HAP-1 (cell line): Measurements from ENCODE around the gene SPINK14.

ENCODE experiments used
- DNase-seq, 2 experiments: peaks; one replicate each; pipeline ENCODE4 v3.0.0-alpha.2; 2016 to 2020; ENCODE audit warnings: low spot score in 2 of 2
- H3K27me3 ChIP-seq: fragments of 250-450 bp; sonication (Bioruptor Pico); 2 replicates; pipeline ENCODE4 v1.5.1; 2020; ENCODE audit warnings: low read depth, mild to moderate bottlenecking, moderate library complexity
- H3K36me3 ChIP-seq: fragments of 250-450 bp; sonication (Bioruptor Pico); replicated peaks from 2 replicates; pipeline ENCODE4 v1.5.1; 2020; ENCODE audit warnings: mild to moderate bottlenecking
- H3K4me1 ChIP-seq: fragments of 250-450 bp; sonication (Bioruptor Pico); 2 replicates; pipeline ENCODE4 v1.5.1; 2020; ENCODE audit warnings: mild to moderate bottlenecking
- H3K4me3 ChIP-seq: fragments of 250-450 bp; sonication (Bioruptor Pico); 2 replicates; pipeline ENCODE4 v1.5.1; 2020; ENCODE audit warnings: mild to moderate bottlenecking, moderate library complexity
- H3K9me3 ChIP-seq: fragments of 250-450 bp; sonication (Bioruptor Pico); 2 replicates; pipeline ENCODE4 v1.5.1; 2020; ENCODE audit warnings: mild to moderate bottlenecking, moderate library complexity
- in situ Hi-C: fragments of 300-500 bp; cut with MboI; formaldehyde crosslinking; loops from 3 replicates; pipeline ENCODE4 v1.14.3; 2020; ENCODE audit warnings: low sequenced_read_pairs, inconsistent platforms, mixed read lengths

The SPINK14 gene

DNA sequence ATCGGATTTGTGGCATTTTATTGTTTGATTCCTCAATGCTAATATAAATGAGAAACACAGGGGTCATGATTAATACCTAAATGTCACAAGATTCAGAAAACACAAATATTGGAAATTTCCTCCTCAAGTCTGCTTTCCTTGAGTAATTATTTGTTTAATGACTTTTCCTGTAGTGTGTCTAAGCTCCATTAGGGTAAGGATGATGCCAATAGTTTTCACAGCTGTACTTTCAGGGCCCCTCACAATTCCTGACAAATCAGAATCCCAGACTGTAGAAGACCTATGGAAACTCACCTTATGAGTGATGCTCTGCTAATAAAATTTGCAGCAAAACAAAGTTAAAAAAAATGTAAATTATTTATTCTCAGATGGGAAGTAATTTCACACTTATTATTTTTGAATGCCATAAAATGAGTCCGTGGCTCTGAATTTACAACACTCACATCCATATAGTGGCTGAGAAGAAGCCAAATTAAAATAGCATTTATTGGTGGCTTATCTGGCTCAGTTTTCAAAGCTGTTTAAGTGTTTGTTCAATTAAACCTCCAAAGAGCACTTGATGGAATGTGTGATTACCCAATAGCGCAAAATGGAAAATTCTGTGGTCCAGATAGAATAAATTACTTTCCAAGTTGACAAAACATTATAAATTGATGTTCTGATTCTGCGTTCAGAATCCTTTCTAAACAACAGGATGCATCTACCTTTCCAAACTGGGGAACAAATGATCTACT lies 1.6 kb upstream of the SPINK14 start:
- Histone ChIP-seq H3K4me1 (no peaks in the 10 kb centered on the region), H3K9me3 (no peaks in the 10 kb centered on the region), H3K36me3 (no peaks in the 10 kb centered on the region), H3K4me3 (no peak overlapping the region), H3K27me3 (no peaks in the 10 kb centered on the region)
- DNase-seq: no peak
- in situ Hi-C loops: no loop called here

DNA sequence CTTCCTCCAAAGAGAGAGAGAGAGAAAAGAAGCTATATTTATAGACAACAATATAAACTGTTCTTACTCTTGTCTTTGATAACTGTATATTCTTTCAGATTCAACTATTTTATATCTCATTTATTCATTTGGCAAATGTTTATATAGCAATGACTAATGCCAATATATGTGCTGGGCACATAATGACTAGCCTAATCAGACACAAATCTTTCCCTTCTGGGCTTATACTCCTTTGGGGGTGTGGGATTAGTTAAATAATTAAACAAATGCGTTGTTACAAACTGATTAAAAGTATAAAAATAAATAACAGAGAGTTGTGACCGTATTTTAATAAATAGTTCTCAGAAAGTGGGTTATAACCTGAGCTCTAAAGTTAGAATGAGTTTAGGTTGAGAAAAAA lies 4.0 kb downstream of the SPINK14 start:
- Histone ChIP-seq H3K4me3 (no peak overlapping the region), H3K36me3 (no peaks in the 10 kb centered on the region), H3K4me1 (no peaks in the 10 kb centered on the region), H3K27me3 (no peaks in the 10 kb centered on the region), H3K9me3 (no peaks in the 10 kb centered on the region)
- no peak for DNase-seq
- in situ Hi-C loops: no loop called here

DNA sequence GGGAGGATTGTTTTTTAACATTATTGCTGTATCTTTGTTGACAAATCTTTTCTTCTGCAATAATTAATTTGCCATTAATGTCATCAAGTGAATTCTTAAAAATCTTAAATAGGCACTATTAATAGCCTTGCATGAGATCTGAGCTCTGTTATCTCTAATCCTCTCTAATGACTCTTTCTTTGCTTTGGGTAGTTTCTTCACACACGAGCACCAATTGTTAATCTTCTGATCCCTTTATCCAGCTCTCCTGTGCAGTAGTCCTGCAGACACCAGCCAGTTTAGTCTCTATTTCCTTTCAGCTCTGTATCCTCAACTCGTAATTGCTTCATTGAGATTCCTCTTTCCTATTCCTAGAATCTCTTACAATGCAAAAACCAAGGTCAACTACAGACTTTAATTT lies 8.1 kb downstream of the SPINK14 start:
- no peak overlapping the region for H3K4me3 ChIP-seq
- DNase-seq: no peak
- no peaks in the 10 kb centered on the region for H3K4me1 ChIP-seq
- no peaks in the 10 kb centered on the region for H3K9me3 ChIP-seq
- in situ Hi-C loops: loop anchor here (25.0 kb wide), 1 partner anchor 561 kb away; no protein-coding TSS in a partner anchor
- H3K27me3 ChIP-seq: no peaks in the 10 kb centered on the region
- no peaks in the 10 kb centered on the region for H3K36me3 ChIP-seq

DNA sequence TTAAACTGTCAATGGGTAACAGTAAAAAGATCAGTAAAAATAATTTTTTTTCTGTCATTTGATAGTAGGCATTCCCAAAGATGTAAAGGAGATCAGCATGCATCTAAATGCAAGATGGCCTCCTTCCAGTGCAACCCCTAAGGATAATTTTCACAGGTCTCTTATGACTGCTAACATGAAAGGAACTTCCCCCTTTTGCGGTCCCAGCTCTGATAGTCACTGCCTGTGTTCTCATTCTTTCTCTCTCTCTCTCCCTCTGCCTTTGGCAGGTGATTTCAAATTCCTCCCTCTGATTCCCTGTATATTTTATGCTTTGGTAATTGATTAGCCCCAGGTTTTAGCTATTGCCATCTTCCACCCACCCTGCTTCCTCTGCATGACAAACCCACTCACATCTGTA lies 8.9 kb downstream of the SPINK14 start:
- H3K9me3 ChIP-seq: no peaks in the 10 kb centered on the region
- no peaks in the 10 kb centered on the region for H3K4me1 ChIP-seq
- no peak for DNase-seq
- H3K36me3 ChIP-seq: no peaks in the 10 kb centered on the region
- H3K27me3 ChIP-seq: no peaks in the 10 kb centered on the region
- in situ Hi-C loops: loop anchor here (25.0 kb wide), 1 partner anchor 560 kb away; no protein-coding TSS in a partner anchor
- H3K4me3 ChIP-seq: no peak overlapping the region

DNA sequence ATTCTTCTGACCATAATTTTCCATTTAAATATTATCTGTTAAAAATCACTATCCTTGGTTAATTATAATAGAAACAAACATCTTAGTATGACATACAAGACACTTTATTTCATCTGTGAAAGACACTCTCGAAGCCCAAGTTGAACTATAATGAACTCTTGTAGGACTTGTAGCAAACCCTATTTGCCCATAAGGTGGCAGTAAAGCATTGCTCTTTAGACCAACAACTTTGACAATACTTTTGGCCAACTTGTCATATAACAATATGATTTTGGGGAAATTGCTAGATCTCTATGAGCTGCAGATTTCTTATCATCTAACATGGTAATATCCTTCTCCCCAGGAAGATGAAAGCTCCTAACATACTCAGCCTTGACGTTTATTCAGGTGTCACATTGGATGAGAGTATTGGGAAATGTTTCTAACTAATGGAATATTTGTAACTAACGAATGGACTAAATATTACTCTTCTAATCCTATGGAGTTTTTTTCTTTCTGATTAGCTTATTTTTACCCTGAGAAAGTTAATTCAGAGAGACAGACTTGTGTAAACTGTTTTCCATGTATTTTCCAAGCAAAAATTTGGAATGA lies 11.0 kb downstream of the SPINK14 start:
- H3K9me3 ChIP-seq: no peaks in the 10 kb centered on the region
- no peak overlapping the region for H3K4me3 ChIP-seq
- no peaks in the 10 kb centered on the region for H3K36me3 ChIP-seq
- in situ Hi-C loops: loop anchor here (25.0 kb wide), 1 partner anchor 558 kb away; no protein-coding TSS in a partner anchor
- peak; percentile 12 to 49 for DNase-seq
- no peaks in the 10 kb centered on the region for H3K4me1 ChIP-seq
- H3K27me3 ChIP-seq: no peaks in the 10 kb centered on the region

DNA sequence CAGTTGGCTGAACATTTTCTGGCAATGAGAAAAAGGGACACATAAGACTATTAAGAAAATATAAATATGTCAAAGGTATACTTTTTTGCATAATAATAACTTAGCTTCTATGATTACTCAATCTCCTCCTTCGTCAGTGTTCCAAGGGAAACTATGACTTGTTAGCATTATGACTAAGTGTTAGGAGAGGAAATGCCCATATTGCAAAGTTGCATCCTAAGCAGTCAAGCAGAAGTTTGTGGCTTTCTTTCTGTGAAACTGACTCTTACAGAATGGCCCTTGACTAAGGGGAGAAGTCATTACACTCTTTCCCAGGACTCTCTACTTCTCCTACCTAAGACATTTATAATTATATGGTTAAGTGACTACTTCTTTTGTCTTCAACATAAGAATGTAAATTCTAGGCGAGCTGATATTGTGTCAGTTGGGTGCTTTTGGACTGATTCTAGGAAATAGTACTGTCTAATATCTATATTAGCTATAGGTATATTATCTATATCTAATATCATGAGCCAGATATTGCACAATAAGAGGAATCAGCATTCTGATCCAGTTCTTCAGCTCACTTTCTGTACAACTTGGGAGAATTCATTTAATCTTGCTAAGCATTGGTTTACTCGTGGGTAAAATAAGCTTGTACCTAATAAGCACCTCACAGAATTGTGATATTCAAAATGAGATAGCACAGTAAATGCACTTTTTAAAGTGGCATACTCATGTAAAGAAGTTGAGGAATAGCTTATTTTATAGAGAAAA lies 18.1 kb downstream of the SPINK14 start:
- Histone ChIP-seq H3K4me3 (no peak overlapping the region), H3K27me3 (0 out of 2 replicates have a peak, but pooled peaks cover 3% of the 10 kb centered on the region), H3K9me3 (no peaks in the 10 kb centered on the region), H3K36me3 (no peaks in the 10 kb centered on the region), H3K4me1 (no peaks in the 10 kb centered on the region)
- in situ Hi-C loops: loop anchor here (25.0 kb wide), 1 partner anchor 551 kb away; no protein-coding TSS in a partner anchor
- DNase-seq: no peak

DNA sequence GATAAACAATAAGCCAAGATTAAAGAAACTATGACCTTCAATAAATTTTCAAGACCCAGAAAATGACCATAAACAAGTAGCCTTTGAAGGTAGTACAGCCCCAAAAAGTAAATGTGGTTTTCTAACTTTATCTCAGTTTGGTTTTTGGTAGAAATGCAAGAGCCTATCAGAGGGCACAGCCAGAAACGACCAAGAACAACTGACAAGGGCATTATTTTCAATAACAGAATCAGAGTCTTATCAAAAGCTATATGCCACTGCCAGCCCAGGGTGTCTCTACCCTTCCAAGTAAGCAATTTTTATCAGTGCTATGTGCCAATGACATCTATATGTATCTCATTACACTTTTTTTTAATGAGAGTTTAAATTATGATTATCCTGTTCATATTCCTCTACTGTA lies 22.7 kb downstream of the SPINK14 start:
- DNase-seq: no peak
- H3K36me3 ChIP-seq: no peaks in the 10 kb centered on the region
- in situ Hi-C loops: loop anchor here (25.0 kb wide), 1 partner anchor 546 kb away; no protein-coding TSS in a partner anchor

DNA sequence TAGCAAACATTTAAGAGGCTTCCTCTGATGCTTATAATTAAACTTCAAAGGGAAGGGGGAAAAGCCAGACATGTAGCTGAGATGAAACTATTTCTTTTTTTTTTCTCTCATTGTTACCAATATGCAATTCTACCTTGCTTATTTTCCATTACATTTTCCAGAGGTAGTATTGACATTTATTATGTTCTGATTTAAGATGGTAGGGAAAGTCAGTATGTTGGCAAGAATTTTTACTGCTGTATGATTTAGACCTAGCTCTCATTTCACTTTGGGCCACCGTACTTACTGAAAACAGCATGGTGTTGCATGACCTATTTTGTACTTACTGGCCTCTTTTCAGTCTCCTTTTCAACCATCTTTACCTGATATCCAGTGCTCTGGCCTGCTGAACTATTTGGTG lies 24.9 kb downstream of the SPINK14 start:
- Histone ChIP-seq H3K4me1 (no peaks in the 10 kb centered on the region), H3K4me3 (no peak overlapping the region), H3K27me3 (peaks cover 2% of the 10 kb centered on the region; the same call in 1 of the 2 replicates), H3K36me3 (no peaks in the 10 kb centered on the region), H3K9me3 (no peaks in the 10 kb centered on the region)
- in situ Hi-C loops: loop anchor here (25.0 kb wide), 1 partner anchor 544 kb away; no protein-coding TSS in a partner anchor
- DNase-seq: no peak

More for the DNA sequence above, 22.7 kb downstream of the SPINK14 start:
- Histone ChIP-seq H3K4me1 (no peaks in the 10 kb centered on the region), H3K9me3 (no peaks in the 10 kb centered on the region), H3K4me3 (no peak overlapping the region), H3K27me3 (no peaks in the 10 kb centered on the region)

DNA sequence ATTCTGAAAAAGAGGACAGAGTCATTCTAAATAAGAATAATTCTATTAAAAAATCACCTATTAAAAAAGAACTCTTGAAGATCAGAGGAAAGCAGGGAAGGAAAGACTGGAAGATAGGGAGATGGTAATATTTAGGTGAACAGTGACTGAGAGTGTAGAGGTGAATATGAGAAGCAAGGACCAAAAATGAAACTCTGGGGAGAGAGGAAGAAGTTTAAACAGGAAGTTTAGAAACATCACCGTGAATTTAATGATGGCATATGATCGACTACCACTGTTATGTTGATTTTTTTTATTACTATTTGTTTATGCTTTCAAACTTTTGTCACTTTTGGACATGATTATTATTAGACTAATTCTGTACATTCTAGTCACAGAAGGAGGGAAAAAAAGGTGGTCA lies 32.8 kb downstream of the SPINK14 start:
- H3K36me3 ChIP-seq: no peaks in the 10 kb centered on the region
- H3K4me3 ChIP-seq: no peak overlapping the region
- H3K9me3 ChIP-seq: no peaks in the 10 kb centered on the region
- H3K4me1 ChIP-seq: no peaks in the 10 kb centered on the region
- in situ Hi-C loops: no loop called here
- DNase-seq: no peak
- H3K27me3 ChIP-seq: peaks cover 2% of the 10 kb centered on the region; the same call in 1 of the 2 replicates

DNA sequence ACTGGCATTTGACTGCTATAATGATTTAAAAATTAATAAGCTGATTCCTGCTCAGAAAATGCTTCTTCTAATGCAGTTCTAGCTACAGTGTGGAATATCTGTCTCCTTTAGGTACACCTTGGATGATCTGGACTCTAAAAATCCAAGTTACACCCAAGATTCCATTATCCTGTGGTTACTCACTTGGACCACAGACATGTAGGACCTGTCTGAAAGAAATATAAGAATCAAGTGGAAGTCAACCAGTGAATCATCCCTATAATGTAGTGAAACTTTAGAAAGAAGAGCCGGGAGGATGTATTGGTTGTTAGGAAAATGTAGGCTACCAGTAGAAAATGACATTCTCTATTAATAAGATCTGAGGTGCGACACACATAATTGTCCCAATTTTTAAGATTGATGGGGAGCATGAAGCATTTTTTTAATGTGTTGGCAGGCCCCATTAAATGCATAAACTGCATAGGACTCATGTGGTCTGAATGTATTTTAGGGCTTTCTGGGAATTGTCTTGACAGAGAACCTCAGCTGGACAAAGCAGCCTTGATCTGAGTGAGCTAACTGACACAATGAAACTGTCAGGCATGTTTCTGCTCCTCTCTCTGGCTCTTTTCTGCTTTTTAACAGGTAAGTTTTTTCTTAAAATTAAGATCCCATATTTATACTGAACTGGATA lies 34.3 kb downstream of the SPINK14 start, which contains the start of gene SPINK6:
TSS of gene SPINK6 (plus strand) at position 512 of the 673 bp plus-strand sequence. CDS start at position 567, 55 bp downstream.
- no peaks in the 10 kb centered on the region for H3K9me3 ChIP-seq
- no peaks in the 10 kb centered on the region for H3K4me1 ChIP-seq
- H3K27me3 ChIP-seq: peaks cover 2% of the 10 kb centered on the region; the same call in 1 of the 2 replicates
- no peaks in the 10 kb centered on the region for H3K36me3 ChIP-seq
- no peak within 1 kb of the TSS for H3K4me3 ChIP-seq
- DNase-seq: no peak
- in situ Hi-C loops: no loop called here

DNA sequence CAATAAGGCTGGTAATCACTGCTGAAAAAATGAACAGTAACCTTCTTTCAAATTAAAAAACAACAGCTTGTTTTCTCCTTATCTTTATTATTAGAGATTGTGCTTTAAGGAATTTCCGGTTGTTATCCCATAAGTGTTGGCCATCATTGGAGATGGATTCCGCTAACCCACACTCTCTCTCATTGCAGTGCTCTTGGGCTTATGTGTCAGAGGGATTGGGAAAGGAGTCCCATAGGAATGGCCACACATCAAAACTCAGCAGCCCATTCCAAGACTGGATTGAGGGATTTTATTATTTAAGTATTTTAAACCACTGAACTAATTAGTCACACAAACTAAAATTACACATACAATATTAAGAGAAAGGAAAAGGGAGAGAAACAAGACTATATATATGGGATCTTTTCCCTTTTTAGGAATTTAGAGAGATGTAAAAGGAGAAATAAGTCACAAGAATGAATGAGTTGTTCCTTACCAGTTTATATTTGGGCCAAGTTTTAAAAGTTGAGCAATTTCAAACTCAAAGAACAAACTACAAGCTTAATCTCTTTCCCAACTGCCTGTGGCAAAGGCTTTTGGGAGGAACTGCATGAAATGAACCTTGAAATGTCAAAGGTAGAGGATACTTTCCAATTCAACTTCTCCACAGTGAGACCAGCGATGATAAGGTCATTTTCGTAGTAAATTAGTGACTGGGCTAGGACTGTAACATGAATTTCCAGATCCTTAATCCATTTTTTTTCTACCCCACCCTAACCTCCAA lies 36.9 kb downstream of the SPINK14 start:
- in situ Hi-C loops: no loop called here
- Histone ChIP-seq H3K27me3 (no peaks in the 10 kb centered on the region), H3K4me1 (no peaks in the 10 kb centered on the region), H3K9me3 (no peaks in the 10 kb centered on the region), H3K36me3 (no peaks in the 10 kb centered on the region), H3K4me3 (no peak overlapping the region)
- DNase-seq: no peak

DNA sequence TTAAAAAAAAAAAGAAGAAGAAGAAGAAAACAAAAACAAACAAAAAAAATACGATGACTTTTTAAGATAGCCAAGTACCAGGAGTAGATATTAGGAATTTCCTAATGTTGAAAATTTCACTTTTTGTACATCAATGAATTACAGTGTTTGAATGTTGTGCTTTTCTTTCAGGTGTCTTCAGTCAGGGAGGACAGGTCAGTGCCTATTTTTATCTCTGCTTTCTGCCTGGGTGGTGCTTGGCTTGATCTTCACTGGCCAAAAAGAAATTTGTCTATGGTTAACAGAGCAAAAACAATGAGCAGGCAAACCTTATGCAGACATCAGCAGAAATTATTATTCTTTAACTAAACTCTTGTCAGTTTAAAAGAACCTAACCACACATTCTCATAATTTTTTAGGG lies 37.5 kb downstream of the SPINK14 start:
- no peaks in the 10 kb centered on the region for H3K36me3 ChIP-seq
- H3K4me3 ChIP-seq: no peak overlapping the region
- no peaks in the 10 kb centered on the region for H3K9me3 ChIP-seq
- H3K27me3 ChIP-seq: no peaks in the 10 kb centered on the region
- in situ Hi-C loops: no loop called here
- H3K4me1 ChIP-seq: no peaks in the 10 kb centered on the region
- no peak for DNase-seq

DNA sequence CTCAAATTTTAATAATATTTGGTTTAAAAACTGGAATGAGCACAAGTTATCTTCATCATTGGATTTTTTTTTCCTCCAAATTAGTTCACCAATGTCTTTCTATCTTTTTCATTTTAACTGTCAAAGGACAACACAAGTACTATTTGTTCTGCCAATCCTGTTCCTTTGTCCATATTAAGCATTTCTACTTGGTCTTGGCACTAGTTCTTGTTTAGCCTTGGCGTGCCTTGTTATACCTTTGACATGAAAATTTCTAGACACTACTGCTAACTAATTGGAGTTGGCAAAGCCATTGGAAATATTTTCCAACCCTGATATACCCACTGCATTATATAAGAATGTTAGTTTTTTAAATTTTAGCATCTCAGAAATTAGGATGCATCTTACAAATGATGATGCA lies 38.3 kb downstream of the SPINK14 start:
- no peaks in the 10 kb centered on the region for H3K4me1 ChIP-seq
- no peak for DNase-seq
- no peak overlapping the region for H3K4me3 ChIP-seq
- in situ Hi-C loops: no loop called here
- no peaks in the 10 kb centered on the region for H3K36me3 ChIP-seq
- no peaks in the 10 kb centered on the region for H3K9me3 ChIP-seq
- no peaks in the 10 kb centered on the region for H3K27me3 ChIP-seq
